GM12878 (cell line): ENCODE data around the gene USP50. TPM values are rescaled to one million over a fixed set of nuclear protein-coding genes. Genes with fewer than 3 reads are reported as not detected.

Experiments used
- ATAC-seq: fragments of 200-7000 bp; cut with Tn5 transposase; 3 replicates; pipeline ENCODE4 v1.9.1; 2020; ENCODE audit warnings: mild to moderate bottlenecking, moderate library complexity
- BruUV-seq: library from RNA; stranded (reverse); fragments of 400-500 nt; replicated peaks from 2 replicates; lab custom pipeline; 2021; lab: Mats Ljungman, UMichigan
- CTCF ChIA-PET: fragments of 300-600 bp; sonication (Branson Sonifier 250); formaldehyde crosslinking; extraction: SDS; loops from one replicate; lab custom pipeline; 2021; ENCODE audit warnings: inconsistent platforms; lab: Yijun Ruan, JAX
- POLR2A ChIA-PET: fragments of 350-600 bp; formaldehyde crosslinking; extraction: SDS; loops from one replicate; lab custom pipeline; 2021; ENCODE audit warnings: inconsistent platforms; lab: Charles Lee
- RAD21 ChIA-PET: fragments of 300-600 bp; sonication (Branson Sonifier 250); formaldehyde crosslinking; loops from one replicate; lab custom pipeline; 2023; ENCODE audit warnings: antibody characterized with exemption; ENCODE audit not compliant: unreplicated experiment; lab: Charles Lee
- SMC1A ChIA-PET: fragments of 300-600 bp; sonication (Branson Sonifier 250); formaldehyde crosslinking; loops from one replicate; lab custom pipeline; 2023; ENCODE audit not compliant: unreplicated experiment, uncharacterized antibody; lab: Charles Lee
- DNase-seq: peaks from one replicate; pipeline ENCODE4 v3.0.0-alpha.2; 2011; ENCODE audit warnings: low read depth, low spot score
- FAIRE-seq: peaks from 3 replicates; lab custom pipeline; 2011; peaks lifted over from hg19 to GRCh38; lab: Jason Lieb, UNC
- H2AFZ ChIP-seq: 2 replicates; pipeline ENCODE4 v1.6.0; 2011; ENCODE audit warnings: low read depth, low read length, control low read depth; ENCODE audit not compliant: control insufficient read depth
- H3K27ac ChIP-seq: 2 replicates; pipeline ENCODE4 v1.5.1; 2011; ENCODE audit warnings: control low read depth; ENCODE audit not compliant: control insufficient read depth, insufficient read depth
- H3K27me3 ChIP-seq, 2 experiments: replicated peaks in 1 of 2; 2 replicates each; pipeline versions ENCODE4 v1.6.0 to v1.6.1; 2011; ENCODE audit warnings: low read length in 1 of 2; ENCODE audit not compliant: control insufficient read depth in 2 of 2, insufficient read depth in 2 of 2
- H3K36me3 ChIP-seq, 2 experiments: 2 replicates each; pipeline ENCODE4 v1.5.1; 2011; ENCODE audit warnings: low read length in 1 of 2; ENCODE audit not compliant: control insufficient read depth in 2 of 2, insufficient read depth in 2 of 2
- H3K4me1 ChIP-seq: 2 replicates; pipeline ENCODE4 v1.6.1; 2011; ENCODE audit warnings: mild to moderate bottlenecking, low read length, moderate library complexity, mixed read lengths; ENCODE audit not compliant: control insufficient read depth, insufficient read depth
- H3K4me2 ChIP-seq: 2 replicates; pipeline ENCODE4 v1.6.0; 2011; ENCODE audit warnings: control low read depth; ENCODE audit not compliant: control insufficient read depth, insufficient read depth
- H3K4me3 ChIP-seq: fragments of 200-600 bp; sonication (generic); 2 replicates; pipeline ENCODE4 v1.5.1; 2016
- H3K79me2 ChIP-seq: 2 replicates; pipeline ENCODE4 v1.6.0; 2011; ENCODE audit warnings: low read length; ENCODE audit not compliant: control insufficient read depth, insufficient read depth
- H3K9ac ChIP-seq: 2 replicates; pipeline ENCODE4 v1.8.0; 2011; ENCODE audit warnings: low read length, control low read depth, mixed read lengths; ENCODE audit not compliant: control insufficient read depth, insufficient read depth
- H3K9me3 ChIP-seq: replicated peaks from 3 replicates; pipeline ENCODE4 v1.5.1; 2011; ENCODE audit warnings: mild to moderate bottlenecking, low read length; ENCODE audit not compliant: control insufficient read depth, insufficient read depth
- H4K20me1 ChIP-seq: 2 replicates; pipeline ENCODE4 v1.6.0; 2011; ENCODE audit not compliant: control insufficient read depth, insufficient read depth
- BMI1 ChIP-seq: fragments of 450-650 bp; IDR thresholded peaks from 2 replicates; pipeline ENCODE4 v1.6.1; 2016; ENCODE audit warnings: mild to moderate bottlenecking, moderate library complexity, borderline replicate concordance
- HCFC1 ChIP-seq: fragments of 150-350 bp; IDR thresholded peaks from 2 replicates; pipeline ENCODE4 v1.6.1; 2014; ENCODE audit warnings: low read length
- KDM1A ChIP-seq: fragments of 200-600 bp; sonication (generic); IDR thresholded peaks from 2 replicates; pipeline ENCODE4 v1.6.1; 2016; ENCODE audit warnings: borderline replicate concordance
- MEF2A ChIP-seq: IDR thresholded peaks from 2 replicates; pipeline ENCODE4 v1.6.1; 2011; ENCODE audit warnings: low read depth, mild to moderate bottlenecking, low read length, moderate library complexity; ENCODE audit not compliant: insufficient read depth
- MXI1 ChIP-seq: fragments of 150-350 bp; IDR thresholded peaks from 2 replicates; pipeline ENCODE4 v1.6.1; 2011; ENCODE audit warnings: low read depth, mild to moderate bottlenecking, inconsistent platforms, low read length, improper control_type of control experiment
- NFYB ChIP-seq: IDR thresholded peaks from 2 replicates; pipeline ENCODE4 v1.6.1; 2011; ENCODE audit warnings: low read depth, mild to moderate bottlenecking, low read length, improper control_type of control experiment, moderate library complexity; ENCODE audit not compliant: insufficient read depth
- POU2F2 ChIP-seq: IDR thresholded peaks from 3 replicates; pipeline ENCODE4 v1.6.1; 2011; ENCODE audit warnings: low read depth, mild to moderate bottlenecking, low read length, borderline replicate concordance
- RCOR1 ChIP-seq: conservative IDR thresholded peaks from 2 replicates; pipeline ENCODE4 v1.6.1; 2012; ENCODE audit warnings: low read depth, low read length, improper control_type of control experiment
- RELB ChIP-seq: fragments of 450-650 bp; IDR thresholded peaks from 2 replicates; pipeline ENCODE4 v1.6.1; 2017; ENCODE audit warnings: low read depth, mild to moderate bottlenecking, moderate library complexity
- SIN3A ChIP-seq: IDR thresholded peaks from 2 replicates; pipeline ENCODE4 v1.6.1; 2012; ENCODE audit warnings: low read depth, low read length, improper control_type of control experiment
- SPI1 ChIP-seq: IDR thresholded peaks from 2 replicates; pipeline ENCODE4 v1.6.1; 2011; ENCODE audit warnings: low read depth, mild to moderate bottlenecking, low read length, moderate library complexity, borderline replicate concordance; ENCODE audit not compliant: insufficient read depth
- ZBTB4 ChIP-seq: fragments of 450-650 bp; formaldehyde crosslinking; IDR thresholded peaks from 2 replicates; pipeline ENCODE4 v1.4.0; 2022; ENCODE audit warnings: mild to moderate bottlenecking, moderate library complexity
- ZNF687 ChIP-seq: fragments of 450-650 bp; IDR thresholded peaks from 2 replicates; pipeline ENCODE4 v1.6.1; 2017; ENCODE audit warnings: mild to moderate bottlenecking, moderate library complexity
- WGBS: methylation state at CpG from one replicate; pipeline ENCODE4 v1.1.6; 2016; ENCODE audit warnings: low lambda C conversion rate; ENCODE audit not compliant: insufficient replicate concordance, insufficient coverage; ENCODE audit errors: missing lambda C conversion rate; 5-methylcytosine and 5-hydroxymethylcytosine counted together
- in situ Hi-C: fragments of 300-500 bp; cut with MboI; formaldehyde crosslinking; loops from 9 replicates; pipeline ENCODE4 v1.14.3; 2018; ENCODE audit warnings: mixed read lengths
- intact Hi-C: fragments of 100-400 bp; cut with micrococcal nuclease; formaldehyde crosslinking; loops from one replicate; pipeline ENCODE4 v1.14.2; 2022; ENCODE audit not compliant: unreplicated experiment
- polyA plus RNA-seq, 11 experiments: library from polyadenylated mRNA; depleted of rRNA in 4 of 11; unstranded in 6 of 11; stranded (reverse) in 5 of 11; fragments of >200 nt; fragmentation: Nextera tagmentation in 4 of 11; fragmentation: Illumina TruSeq in 1 of 11; extraction: Ambion mirVana in 4 of 11; extraction: Trizol in 1 of 11; gene quantifications; 1 replicate in 1 of 11; 2 replicates in 10 of 11; pipeline versions ENCODE4 v1.2.1 to v1.2.3, GENCODE V29; 2011 to 2016; ENCODE audit warnings: inconsistent platforms in 2 of 11, missing spikeins in 2 of 11, low read depth in 1 of 11
- total RNA-seq, 4 experiments: library from RNA; depleted of rRNA in 3 of 4; stranded (reverse); fragments of >200 nt in 3 of 4; fragmentation: Illumina TruSeq in 1 of 4; extraction: Trizol in 1 of 4; gene quantifications; 2 replicates each; pipeline versions ENCODE4 v1.2.1 to v1.2.3, GENCODE V29; 2013 to 2021

USP50 gene
- total and polyA plus RNA-seq, 10 of the 15 experiments (the other 5 are each of a cell fraction or from before 2014, with no cell fraction given), result 0.15 to 0.21 (median 0.19) TPM; not detected in 7

GRCh38 chr15:50593761-50594160 lies 47.3 kb upstream of the USP50 start (continued):
- TF ChIP-seq MXI1 (no peak), MEF2A (no peak), POU2F2 (no peak), BMI1 (no peak)
- TF ChIP-seq, all 136 proteins: peak for 0

- Histone ChIP-seq H3K9me3 (no peaks in the 10 kb centered on the region), H3K9ac (no peak overlapping the region), H3K27ac (no peak overlapping the region), H3K79me2 (no peaks in the 10 kb centered on the region), H4K20me1 (no peaks in the 10 kb centered on the region), H3K4me2 (no peak overlapping the region), H3K27me3 (no peaks in the 10 kb centered on the region), H3K4me3 (no peak overlapping the region), H3K4me1 (no peaks in the 10 kb centered on the region), H3K36me3 (peaks cover 0 to 26% of the 10 kb centered on the region in 2 experiments; a peak in 3 of 4 replicates), H2AFZ (no peak overlapping the region)
- ChIA-PET POLR2A (no interaction called here), SMC1A (interaction anchor here (1.1 kb wide), 1 partner anchor 12 kb away, joined by 4 read pairs; no protein-coding TSS in a partner anchor), RAD21 (no interaction called here), CTCF (no interaction called here)
- no peak for ATAC-seq
- no TSS peak for BruUV-seq
- DNase-seq, result no peak
- no peak for FAIRE-seq
- intact Hi-C loops, result no loop called here
- 100% methylated on average over 1 of the region's 1 CpG for whole genome bisulfite sequencing
- in situ Hi-C loops, result no loop called here
- TF ChIP-seq NFYB (no peak), SPI1 (no peak), RELB (no peak), HCFC1 (no peak), ZNF687 (no peak), KDM1A (no peak), SIN3A (no peak), RCOR1 (no peak), ZBTB4 (CRISPR knock-in tag) (no peak)
Measured at GRCh38 chr15:50590288-50590687, 43.8 kb upstream of the USP50 start.
